ENCODE results near the gene ESPN.

ESPN gene

DNA sequence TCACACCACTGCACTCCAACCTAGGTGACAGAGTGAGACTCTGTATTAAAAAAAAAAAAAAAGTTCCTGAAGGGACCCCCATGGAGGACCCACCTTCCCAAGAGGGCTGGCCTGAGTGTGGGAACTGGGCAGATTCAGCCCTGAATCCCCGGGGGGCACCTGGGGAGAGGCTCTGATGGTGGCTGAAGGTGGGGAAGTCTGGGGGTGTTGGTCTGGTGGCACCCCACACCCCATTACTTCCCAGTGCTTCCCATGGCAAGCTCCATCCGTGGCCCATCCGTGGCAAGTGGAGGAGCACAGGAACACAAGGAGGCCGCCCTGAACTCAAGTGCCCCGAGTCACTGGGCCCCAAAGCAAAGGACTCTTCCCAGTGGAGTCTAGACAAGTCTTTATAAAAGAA, 42.2 kb downstream of the ESPN start:
- TF ChIP-seq, protein P1, sequence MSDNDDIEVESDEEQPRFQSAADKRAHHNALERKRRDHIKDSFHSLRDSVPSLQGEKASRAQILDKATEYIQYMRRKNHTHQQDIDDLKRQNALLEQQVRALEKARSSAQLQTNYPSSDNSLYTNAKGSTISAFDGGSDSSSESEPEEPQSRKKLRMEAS (IDR thresholded peaks at IDR 0.05; ENCODE audit: low read depth, low read length) = no peak
- TF ChIP-seq POLR2A (IDR thresholded peaks at IDR 0.05; ENCODE audit: extremely low read depth, insufficient read length) = no peak
- TF ChIP-seq, protein P2, sequence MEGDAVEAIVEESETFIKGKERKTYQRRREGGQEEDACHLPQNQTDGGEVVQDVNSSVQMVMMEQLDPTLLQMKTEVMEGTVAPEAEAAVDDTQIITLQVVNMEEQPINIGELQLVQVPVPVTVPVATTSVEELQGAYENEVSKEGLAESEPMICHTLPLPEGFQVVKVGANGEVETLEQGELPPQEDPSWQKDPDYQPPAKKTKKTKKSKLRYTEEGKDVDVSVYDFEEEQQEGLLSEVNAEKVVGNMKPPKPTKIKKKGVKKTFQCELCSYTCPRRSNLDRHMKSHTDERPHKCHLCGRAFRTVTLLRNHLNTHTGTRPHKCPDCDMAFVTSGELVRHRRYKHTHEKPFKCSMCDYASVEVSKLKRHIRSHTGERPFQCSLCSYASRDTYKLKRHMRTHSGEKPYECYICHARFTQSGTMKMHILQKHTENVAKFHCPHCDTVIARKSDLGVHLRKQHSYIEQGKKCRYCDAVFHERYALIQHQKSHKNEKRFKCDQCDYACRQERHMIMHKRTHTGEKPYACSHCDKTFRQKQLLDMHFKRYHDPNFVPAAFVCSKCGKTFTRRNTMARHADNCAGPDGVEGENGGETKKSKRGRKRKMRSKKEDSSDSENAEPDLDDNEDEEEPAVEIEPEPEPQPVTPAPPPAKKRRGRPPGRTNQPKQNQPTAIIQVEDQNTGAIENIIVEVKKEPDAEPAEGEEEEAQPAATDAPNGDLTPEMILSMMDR (IDR thresholded peaks at IDR 0.05; ENCODE audit: low read depth, low read length) = no peak
- TF ChIP-seq MYC (IDR thresholded peaks at IDR 0.05; ENCODE audit: low read depth, low read length) = no peak
- DNase-seq (ENCODE audit: low read depth) = no peak
- no peak overlapping the region for H3K4me3 ChIP-seq (ENCODE audit: low read depth, low read length)

DNA sequence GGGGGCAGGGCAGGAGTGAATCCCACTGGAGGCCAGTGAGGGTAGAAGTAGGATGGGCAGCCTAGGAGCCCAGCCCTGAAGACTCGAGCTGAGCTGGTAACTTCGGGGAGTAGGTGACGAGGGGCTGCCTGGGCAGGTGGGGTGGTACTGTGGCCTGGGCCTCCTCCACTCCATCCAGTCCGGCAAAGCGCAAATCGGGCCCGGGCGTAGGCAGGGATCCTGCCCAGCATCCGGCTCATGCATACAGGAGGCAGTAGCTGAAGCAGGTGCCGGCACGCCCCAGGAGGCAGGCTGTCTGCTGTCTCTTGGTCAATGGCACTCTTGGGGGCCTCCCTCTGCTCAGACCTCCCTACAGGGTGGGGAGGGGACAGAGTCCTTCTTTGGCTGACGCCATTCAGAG, 42.6 kb downstream of the ESPN start:
- no peak overlapping the region for H3K4me3 ChIP-seq (ENCODE audit: low read depth, low read length)
- TF ChIP-seq, protein P2 (IDR thresholded peaks at IDR 0.05; ENCODE audit: low read depth, low read length) = no peak
- TF ChIP-seq, protein P1 (IDR thresholded peaks at IDR 0.05; ENCODE audit: low read depth, low read length) = no peak
- TF ChIP-seq POLR2A (IDR thresholded peaks at IDR 0.05; ENCODE audit: extremely low read depth, insufficient read length) (no peak), MYC (IDR thresholded peaks at IDR 0.05; ENCODE audit: low read depth, low read length) (no peak)
- no peak for DNase-seq (ENCODE audit: low read depth)

DNA sequence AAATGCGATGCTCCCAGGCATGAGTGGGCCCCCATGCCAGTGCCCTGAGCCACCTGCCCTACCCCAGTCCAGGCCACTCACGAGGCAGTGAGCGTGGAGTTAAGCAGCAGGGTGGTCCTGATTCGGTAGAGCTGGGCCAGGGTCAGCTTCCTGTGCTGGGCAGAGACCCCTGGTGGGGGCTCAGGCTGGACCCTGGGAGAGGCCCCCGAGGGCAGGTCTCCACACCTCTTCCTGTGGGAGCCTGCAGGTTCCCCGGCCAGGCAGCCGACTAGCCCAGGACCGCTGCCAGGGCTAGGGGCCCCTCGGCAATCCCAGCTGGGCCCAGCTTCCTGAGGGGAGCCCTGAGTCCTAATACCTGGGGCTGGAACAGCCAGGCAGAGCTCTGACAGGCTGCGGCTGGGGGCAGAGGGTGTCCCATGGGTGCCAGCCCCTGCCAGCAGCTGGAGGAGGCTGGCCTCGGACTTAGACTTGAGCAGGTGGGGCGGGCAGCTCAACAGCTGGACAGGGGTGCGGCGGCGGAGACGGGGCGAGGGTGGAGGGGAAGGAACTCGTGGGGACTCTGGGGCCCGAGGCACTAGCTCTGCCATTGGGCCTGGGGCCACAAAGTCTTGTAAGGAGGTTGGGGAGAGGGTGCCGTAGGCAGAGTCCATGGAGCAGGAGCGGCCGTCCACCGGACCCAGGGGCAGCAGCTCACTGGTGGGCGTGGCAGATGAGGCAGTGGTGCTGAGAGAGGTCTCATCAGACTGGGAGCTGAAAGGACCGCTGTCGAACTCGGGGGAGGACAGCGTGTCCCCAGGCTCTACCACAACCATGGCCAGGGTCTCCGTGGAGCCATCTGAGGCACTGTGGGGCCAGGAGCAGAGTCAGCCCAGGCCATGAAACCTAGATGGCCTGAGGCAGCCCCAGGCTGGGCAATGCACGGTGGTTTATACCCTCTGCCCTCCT, 43.4 kb downstream of the ESPN start:
- no peak for DNase-seq (ENCODE audit: low read depth)
- no peak overlapping the region for H3K4me3 ChIP-seq (ENCODE audit: low read depth, low read length)
- TF ChIP-seq MYC (IDR thresholded peaks at IDR 0.05; ENCODE audit: low read depth, low read length) (no peak), POLR2A (IDR thresholded peaks at IDR 0.05; ENCODE audit: extremely low read depth, insufficient read length) (no peak)
- TF ChIP-seq, protein P2 (IDR thresholded peaks at IDR 0.05; ENCODE audit: low read depth, low read length) = no peak

DNA sequence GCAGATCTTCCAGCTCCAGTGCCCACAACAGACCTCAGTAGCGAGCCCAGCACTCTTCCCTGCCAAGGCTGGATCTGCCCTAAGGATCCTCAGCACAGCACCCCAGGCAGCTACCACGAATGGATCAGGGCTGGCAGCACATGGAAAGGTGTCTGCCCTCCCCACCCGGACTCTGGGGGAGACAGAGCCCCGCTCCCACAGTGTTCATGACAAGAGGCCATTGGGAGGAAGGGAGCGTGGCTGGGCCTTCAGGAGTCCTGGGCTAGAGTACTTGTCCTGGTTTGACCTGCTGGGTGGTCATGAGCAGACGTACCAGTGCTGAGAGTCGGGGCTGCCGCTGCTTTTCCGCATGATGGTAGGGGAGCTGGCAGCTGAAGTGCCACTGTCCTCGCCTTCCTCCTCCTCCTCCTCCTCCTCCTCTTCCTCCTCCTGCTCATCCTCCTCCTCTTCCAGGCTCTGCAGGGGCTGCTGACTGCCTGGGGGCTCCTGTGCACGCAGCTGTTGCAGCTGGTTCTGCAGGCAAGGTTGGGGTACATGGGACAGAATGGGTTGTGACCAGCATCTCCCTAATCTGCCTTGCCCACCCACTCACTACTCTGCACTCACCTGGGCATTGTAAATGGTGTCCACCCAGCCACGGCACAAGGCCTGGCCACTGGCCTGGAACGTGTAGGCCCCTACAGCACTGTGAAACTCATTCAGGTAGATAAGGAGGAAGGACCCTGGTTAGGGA, 44.3 kb downstream of the ESPN start:
- TF ChIP-seq, protein P1 (IDR thresholded peaks at IDR 0.05; ENCODE audit: low read depth, low read length) = no peak
- TF ChIP-seq POLR2A (IDR thresholded peaks at IDR 0.05; ENCODE audit: extremely low read depth, insufficient read length) (no peak), MYC (IDR thresholded peaks at IDR 0.05; ENCODE audit: low read depth, low read length) (no peak)
- TF ChIP-seq, protein P2 (IDR thresholded peaks at IDR 0.05; ENCODE audit: low read depth, low read length) = no peak
- H3K4me3 ChIP-seq (ENCODE audit: low read depth, low read length) = no peak overlapping the region
- DNase-seq (ENCODE audit: low read depth) = no peak

DNA sequence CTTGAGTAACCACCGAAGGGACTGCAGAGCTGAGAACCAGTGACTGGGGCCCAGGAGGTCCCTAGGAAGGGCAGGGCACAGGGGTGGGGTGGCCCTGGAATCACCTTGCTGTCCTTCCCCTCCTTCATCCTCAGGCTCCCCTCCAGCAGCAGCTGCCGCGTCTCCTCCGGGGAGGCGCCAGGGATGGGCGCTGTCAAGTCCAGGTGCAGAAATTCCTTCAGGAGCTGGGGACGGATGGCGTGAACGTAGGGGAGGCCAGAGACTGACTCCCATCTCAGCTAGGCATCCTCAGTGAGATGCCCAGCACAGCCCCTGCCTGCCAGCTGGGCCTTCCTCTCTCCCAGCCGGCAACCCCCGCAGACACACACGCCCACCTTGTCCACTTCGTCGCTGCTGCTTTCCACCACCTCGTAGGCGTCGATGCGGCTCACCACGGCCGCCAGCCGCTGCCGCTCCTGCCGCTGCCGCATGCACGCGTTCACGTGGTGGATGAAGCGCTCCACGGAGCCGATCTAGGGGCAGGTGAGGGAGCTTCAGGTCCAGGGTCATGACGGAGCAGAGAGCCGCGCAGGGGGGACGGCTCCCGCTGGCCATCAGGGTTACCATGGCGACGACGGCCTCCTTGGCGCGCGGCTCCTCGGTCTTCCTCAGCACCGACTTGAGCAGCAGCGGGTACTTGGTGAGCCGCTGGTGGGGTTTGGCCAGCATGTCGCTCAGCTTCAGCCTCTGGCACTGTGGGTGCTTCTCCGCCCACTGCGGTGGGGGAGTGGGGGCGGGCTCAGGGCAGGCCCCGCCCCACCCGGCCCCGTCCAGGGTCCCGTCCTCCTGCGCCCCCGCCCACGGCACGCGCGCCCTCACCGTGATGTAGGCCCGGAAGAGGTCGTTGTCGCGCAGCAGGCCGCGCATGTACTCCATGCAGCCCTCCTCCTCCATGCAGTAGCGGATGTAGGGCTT, 45.8 kb downstream of the ESPN start:
- no peak for DNase-seq (ENCODE audit: low read depth)
- TF ChIP-seq, protein P2 (IDR thresholded peaks at IDR 0.05; ENCODE audit: low read depth, low read length) = no peak
- TF ChIP-seq, protein P1 (IDR thresholded peaks at IDR 0.05; ENCODE audit: low read depth, low read length) = no peak
- TF ChIP-seq MYC (IDR thresholded peaks at IDR 0.05; ENCODE audit: low read depth, low read length) (no peak), POLR2A (IDR thresholded peaks at IDR 0.05; ENCODE audit: extremely low read depth, insufficient read length) (no peak)
- no peak overlapping the region for H3K4me3 ChIP-seq (ENCODE audit: low read depth, low read length)
